ENCODE measurements around the gene DENND2A. TPM values are rescaled to one million over a fixed set of nuclear protein-coding genes. Genes with fewer than 3 reads are reported as not detected.
"Not testable (repeated sequence)": the region's sequence is repeated elsewhere in the genome, so short reads cannot be mapped to it uniquely, and the experiment has no call there.

The DENND2A gene
- total and polyA plus RNA-seq, 4 donors, result 1.2 to 7.4 (median 2.3) TPM

DNA sequence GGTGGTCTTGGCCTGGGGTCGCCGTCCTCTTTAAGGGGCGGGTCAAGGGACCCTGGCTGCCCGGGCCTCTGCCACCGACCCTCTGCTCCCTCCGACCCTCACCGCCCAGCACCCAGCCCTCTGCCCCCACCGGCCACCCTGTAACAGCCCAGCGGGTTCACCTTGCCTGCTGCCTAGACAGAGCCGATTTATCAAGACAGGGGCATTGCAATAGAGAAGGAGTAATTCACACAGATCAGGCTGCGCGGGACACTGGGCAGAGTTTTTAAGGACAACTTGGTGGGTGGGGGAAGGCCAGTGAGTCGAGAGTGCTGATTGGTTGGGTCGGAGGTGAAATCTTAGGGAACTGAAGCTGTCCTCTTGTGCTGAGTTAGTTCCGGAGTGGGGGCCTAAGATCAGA is 31.4 kb upstream of the DENND2A start:
- peaks cover 2 to 21% (median 13%) of the 10 kb centered on the region in 4 donors for H3K4me1 ChIP-seq (ENCODE audit: control insufficient read depth in 4 of 4, insufficient read depth in 4 of 4, low read length in 3 of 4)
- no peak overlapping the region for H3K9ac ChIP-seq (ENCODE audit: low read depth in 1 of 2, low read length in 2 of 2)
- no peak for TF ChIP-seq GABPA (IDR thresholded peaks at IDR 0.05 in 1 of 2, conservative IDR thresholded peaks at IDR 0.05 in 1 of 2)
- TF ChIP-seq NR2F2 (IDR thresholded peaks at IDR 0.05), result no peak
- TF ChIP-seq HNF4A (conservative IDR thresholded peaks at IDR 0.05), result no peak
- TF ChIP-seq JUND (IDR thresholded peaks at IDR 0.05), result no peak
- H3K4me3 ChIP-seq (ENCODE audit: low read depth in 1 of 3, low read length in 3 of 3), result no peak overlapping the region
- H3K27ac ChIP-seq (ENCODE audit: low read depth in 1 of 2, low read length in 2 of 2), result no peak overlapping the region
- no peak for DNase-seq (ENCODE audit: low spot score)
- H3K27me3 ChIP-seq (ENCODE audit: control insufficient read depth in 4 of 4, insufficient read depth in 4 of 4, low read length in 3 of 4), result no peaks in the 10 kb centered on the region
- no peaks in the 10 kb centered on the region for H3K36me3 ChIP-seq (ENCODE audit: control insufficient read depth in 4 of 4, insufficient read depth in 3 of 4, low read depth in 1 of 4, low read length in 3 of 4)
- WGBS, result 77% methylated on average over 15 of the region's 15 CpGs
- no peaks in the 10 kb centered on the region for H3K9me3 ChIP-seq (ENCODE audit: control insufficient read depth in 4 of 4, low read length in 3 of 4)

DNA sequence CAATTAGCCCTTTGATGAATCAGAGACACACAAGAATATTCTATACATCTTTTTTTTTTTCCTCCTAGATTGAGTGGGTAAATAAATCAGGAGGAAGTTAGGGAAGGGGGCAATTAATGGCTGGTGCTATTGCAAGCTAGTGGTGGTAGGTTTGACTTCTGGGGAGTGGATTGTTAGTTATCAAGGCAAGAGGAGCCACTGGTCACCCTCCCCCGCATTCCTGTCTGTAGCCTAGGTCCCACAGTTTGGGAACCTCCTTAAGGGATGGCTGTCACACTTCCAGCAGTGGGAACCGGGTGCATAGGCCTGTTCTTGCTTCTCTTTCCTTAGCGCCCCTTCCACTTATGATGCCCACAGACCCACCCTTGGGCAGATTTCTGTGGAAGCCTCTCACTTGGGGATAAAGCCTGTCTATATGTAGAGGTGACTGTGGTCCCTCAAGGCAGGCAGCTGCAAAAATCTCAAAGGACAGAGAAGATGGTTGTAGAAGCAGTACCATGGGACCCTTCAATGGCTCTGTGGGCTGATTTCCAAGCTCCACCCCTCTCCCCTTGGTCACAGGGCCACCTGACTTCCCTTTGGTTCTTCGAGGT is 29.8 kb upstream of the DENND2A start:
- Histone ChIP-seq H3K4me1 (ENCODE audit: control insufficient read depth in 4 of 4, insufficient read depth in 4 of 4, low read length in 3 of 4) (peaks cover 2 to 18% (median 12%) of the 10 kb centered on the region in 4 donors), H3K36me3 (ENCODE audit: control insufficient read depth in 4 of 4, insufficient read depth in 3 of 4, low read depth in 1 of 4, low read length in 3 of 4) (no peaks in the 10 kb centered on the region), H3K9ac (ENCODE audit: low read depth in 1 of 2, low read length in 2 of 2) (no peak overlapping the region), H3K4me3 (ENCODE audit: low read depth in 1 of 3, low read length in 3 of 3) (no peak overlapping the region), H3K9me3 (ENCODE audit: control insufficient read depth in 4 of 4, low read length in 3 of 4) (no peaks in the 10 kb centered on the region), H3K27me3 (ENCODE audit: control insufficient read depth in 4 of 4, insufficient read depth in 4 of 4, low read length in 3 of 4) (no peaks in the 10 kb centered on the region), H3K27ac (ENCODE audit: low read depth in 1 of 2, low read length in 2 of 2) (no peak overlapping the region)
- 83% methylated on average over 4 of the region's 4 CpGs for WGBS
- TF ChIP-seq HNF4A (conservative IDR thresholded peaks at IDR 0.05) (no peak), FOXA2 (IDR thresholded peaks at IDR 0.05) (no peak), TAF1 (conservative IDR thresholded peaks at IDR 0.05) (no peak), GABPA (IDR thresholded peaks at IDR 0.05 in 1 of 2, conservative IDR thresholded peaks at IDR 0.05 in 1 of 2) (no peak), RAD21 (IDR thresholded peaks at IDR 0.05) (no peak), SP1 (IDR thresholded peaks at IDR 0.05) (no peak), YY1 (IDR thresholded peaks at IDR 0.05) (no peak), HNF4G (IDR thresholded peaks at IDR 0.05) (no peak)
- TF ChIP-seq, protein P1, sequence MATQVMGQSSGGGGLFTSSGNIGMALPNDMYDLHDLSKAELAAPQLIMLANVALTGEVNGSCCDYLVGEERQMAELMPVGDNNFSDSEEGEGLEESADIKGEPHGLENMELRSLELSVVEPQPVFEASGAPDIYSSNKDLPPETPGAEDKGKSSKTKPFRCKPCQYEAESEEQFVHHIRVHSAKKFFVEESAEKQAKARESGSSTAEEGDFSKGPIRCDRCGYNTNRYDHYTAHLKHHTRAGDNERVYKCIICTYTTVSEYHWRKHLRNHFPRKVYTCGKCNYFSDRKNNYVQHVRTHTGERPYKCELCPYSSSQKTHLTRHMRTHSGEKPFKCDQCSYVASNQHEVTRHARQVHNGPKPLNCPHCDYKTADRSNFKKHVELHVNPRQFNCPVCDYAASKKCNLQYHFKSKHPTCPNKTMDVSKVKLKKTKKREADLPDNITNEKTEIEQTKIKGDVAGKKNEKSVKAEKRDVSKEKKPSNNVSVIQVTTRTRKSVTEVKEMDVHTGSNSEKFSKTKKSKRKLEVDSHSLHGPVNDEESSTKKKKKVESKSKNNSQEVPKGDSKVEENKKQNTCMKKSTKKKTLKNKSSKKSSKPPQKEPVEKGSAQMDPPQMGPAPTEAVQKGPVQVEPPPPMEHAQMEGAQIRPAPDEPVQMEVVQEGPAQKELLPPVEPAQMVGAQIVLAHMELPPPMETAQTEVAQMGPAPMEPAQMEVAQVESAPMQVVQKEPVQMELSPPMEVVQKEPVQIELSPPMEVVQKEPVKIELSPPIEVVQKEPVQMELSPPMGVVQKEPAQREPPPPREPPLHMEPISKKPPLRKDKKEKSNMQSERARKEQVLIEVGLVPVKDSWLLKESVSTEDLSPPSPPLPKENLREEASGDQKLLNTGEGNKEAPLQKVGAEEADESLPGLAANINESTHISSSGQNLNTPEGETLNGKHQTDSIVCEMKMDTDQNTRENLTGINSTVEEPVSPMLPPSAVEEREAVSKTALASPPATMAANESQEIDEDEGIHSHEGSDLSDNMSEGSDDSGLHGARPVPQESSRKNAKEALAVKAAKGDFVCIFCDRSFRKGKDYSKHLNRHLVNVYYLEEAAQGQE (IDR thresholded peaks at IDR 0.05), result no peak
- TF ChIP-seq, protein P2, sequence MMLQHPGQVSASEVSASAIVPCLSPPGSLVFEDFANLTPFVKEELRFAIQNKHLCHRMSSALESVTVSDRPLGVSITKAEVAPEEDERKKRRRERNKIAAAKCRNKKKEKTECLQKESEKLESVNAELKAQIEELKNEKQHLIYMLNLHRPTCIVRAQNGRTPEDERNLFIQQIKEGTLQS (IDR thresholded peaks at IDR 0.05), result no peak
- TF ChIP-seq, protein P3, sequence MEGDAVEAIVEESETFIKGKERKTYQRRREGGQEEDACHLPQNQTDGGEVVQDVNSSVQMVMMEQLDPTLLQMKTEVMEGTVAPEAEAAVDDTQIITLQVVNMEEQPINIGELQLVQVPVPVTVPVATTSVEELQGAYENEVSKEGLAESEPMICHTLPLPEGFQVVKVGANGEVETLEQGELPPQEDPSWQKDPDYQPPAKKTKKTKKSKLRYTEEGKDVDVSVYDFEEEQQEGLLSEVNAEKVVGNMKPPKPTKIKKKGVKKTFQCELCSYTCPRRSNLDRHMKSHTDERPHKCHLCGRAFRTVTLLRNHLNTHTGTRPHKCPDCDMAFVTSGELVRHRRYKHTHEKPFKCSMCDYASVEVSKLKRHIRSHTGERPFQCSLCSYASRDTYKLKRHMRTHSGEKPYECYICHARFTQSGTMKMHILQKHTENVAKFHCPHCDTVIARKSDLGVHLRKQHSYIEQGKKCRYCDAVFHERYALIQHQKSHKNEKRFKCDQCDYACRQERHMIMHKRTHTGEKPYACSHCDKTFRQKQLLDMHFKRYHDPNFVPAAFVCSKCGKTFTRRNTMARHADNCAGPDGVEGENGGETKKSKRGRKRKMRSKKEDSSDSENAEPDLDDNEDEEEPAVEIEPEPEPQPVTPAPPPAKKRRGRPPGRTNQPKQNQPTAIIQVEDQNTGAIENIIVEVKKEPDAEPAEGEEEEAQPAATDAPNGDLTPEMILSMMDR (IDR thresholded peaks at IDR 0.05; ENCODE audit: low read depth, low read length, missing input control), result no peak
- DNase-seq (ENCODE audit: low spot score), result no peak

DNA sequence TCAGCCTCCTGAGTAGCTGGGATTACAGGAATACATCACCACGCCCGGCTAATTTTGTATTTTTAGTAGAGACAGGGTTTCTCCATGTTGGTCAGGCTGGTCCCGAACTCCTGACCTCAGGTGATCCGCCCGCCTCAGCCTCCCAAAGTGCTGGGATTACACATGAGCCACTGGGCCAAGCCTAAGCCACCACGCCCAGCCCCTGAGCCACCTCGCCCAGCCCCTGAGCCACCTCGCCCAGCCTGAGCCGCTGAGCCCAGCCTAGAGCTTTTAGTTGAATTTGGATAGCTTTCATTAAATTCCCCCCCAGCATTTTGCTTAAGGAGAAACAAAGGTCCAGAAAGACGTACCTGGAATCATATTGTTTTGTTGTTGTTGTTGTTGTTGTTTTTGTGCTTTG is 29.2 kb upstream of the DENND2A start:
- not testable (repeated sequence) for H3K27ac ChIP-seq (ENCODE audit: low read depth in 1 of 2, low read length in 2 of 2); H3K9ac ChIP-seq (ENCODE audit: low read depth in 1 of 2, low read length in 2 of 2); H3K4me3 ChIP-seq (ENCODE audit: low read depth in 1 of 3, low read length in 3 of 3); DNase-seq (ENCODE audit: low spot score); H3K36me3 ChIP-seq (ENCODE audit: control insufficient read depth in 4 of 4, insufficient read depth in 3 of 4, low read depth in 1 of 4, low read length in 3 of 4); H3K27me3 ChIP-seq (ENCODE audit: control insufficient read depth in 4 of 4, insufficient read depth in 4 of 4, low read length in 3 of 4); H3K9me3 ChIP-seq (ENCODE audit: control insufficient read depth in 4 of 4, low read length in 3 of 4)
- peaks cover 2 to 14% (median 10%) of the 10 kb centered on the region in 4 donors for H3K4me1 ChIP-seq (ENCODE audit: control insufficient read depth in 4 of 4, insufficient read depth in 4 of 4, low read length in 3 of 4)
- WGBS, result 91% methylated on average over 10 of the region's 10 CpGs

Data from liver (tissue), 9 donors.